ENCODE results near the gene MRPL10. TPM values are rescaled to one million over a fixed set of nuclear protein-coding genes. Genes with fewer than 3 reads are reported as not detected.

MRPL10 gene
- total RNA-seq, 1 experiment from 2014 or later: 67.2 TPM

GRCh38 chr17:47822785-47823184, 8.6 kb downstream of the MRPL10 start:
- TF ChIP-seq CTCF (conservative IDR thresholded peaks at IDR 0.05): no peak
- H3K79me1 ChIP-seq (ENCODE audit: insufficient read depth, low read depth, low read length, poor library complexity, severe bottlenecking): no peaks in the 10 kb centered on the region
- H3K4me2 ChIP-seq (ENCODE audit: insufficient read depth, insufficient read length, low read length): no peak overlapping the region
- no peak overlapping the region for H2BK120ac ChIP-seq (ENCODE audit: low read depth, low read length, poor library complexity, severe bottlenecking)
- no peak overlapping the region for H2BK20ac ChIP-seq (ENCODE audit: low read depth, low read length, poor library complexity, severe bottlenecking)
- no peaks in the 10 kb centered on the region for H3K27me3 Mint-ChIP-seq (ENCODE audit: low read depth)
- DNase-seq: no peak
- H4K20me1 ChIP-seq (ENCODE audit: control insufficient read depth, insufficient read depth, insufficient read length): no peaks in the 10 kb centered on the region
- H3K27ac Mint-ChIP-seq: 0 out of 7 replicates have a peak overlapping the region, but pooled peaks of 1 of the 3 experiments have one; percentile 60
- no peak overlapping the region for H2AFZ ChIP-seq (ENCODE audit: low read length)
- peaks cover 12 to 19% of the 10 kb centered on the region in 2 experiments for H3K4me1 Mint-ChIP-seq
- no peaks in the 10 kb centered on the region for H3K9me3 ChIP-seq (ENCODE audit: control insufficient read depth, low read depth, low read length)
- no peak overlapping the region for H3K27ac ChIP-seq (ENCODE audit: insufficient read length, low read depth, low read length)
- no peak overlapping the region for H2BK15ac ChIP-seq (ENCODE audit: low read depth, low read length)
- no peaks in the 10 kb centered on the region for H3K4me1 ChIP-seq (ENCODE audit: insufficient read depth, low read length)
- H2AK5ac ChIP-seq (ENCODE audit: insufficient read length, low read length): no peak overlapping the region
- no peak overlapping the region for H2BK12ac ChIP-seq (ENCODE audit: insufficient read length, low read depth, low read length)
- H2BK5ac ChIP-seq (ENCODE audit: insufficient read length, low read length): no peak overlapping the region
- no peak overlapping the region for H3K14ac ChIP-seq (ENCODE audit: insufficient read depth, low read length)
- no peak overlapping the region for H3K9ac ChIP-seq (ENCODE audit: extremely low read depth, insufficient read length, low read length)
- no peak overlapping the region for H4K8ac ChIP-seq (replicated peaks; ENCODE audit: insufficient read length, low read depth, low read length)
- no peak overlapping the region for H3T11ph ChIP-seq (ENCODE audit: low read length)
- no peak overlapping the region for H3K23ac ChIP-seq (ENCODE audit: insufficient read length, low read depth, low read length)
- no peaks in the 10 kb centered on the region for H3K9me3 Mint-ChIP-seq
- no peak overlapping the region for H3K4ac ChIP-seq (ENCODE audit: low read depth, low read length)
- peak overlapping the region in 1 of 2 experiments; percentile 24; a peak in 1 of 5 replicates for H3K4me3 Mint-ChIP-seq
- no peaks in the 10 kb centered on the region; the same call in 1 of the 2 replicates for H3K79me2 ChIP-seq (ENCODE audit: insufficient read depth, low read length)
- H4K5ac ChIP-seq (ENCODE audit: insufficient read length, low read depth, low read length): no peak overlapping the region
- no peaks in the 10 kb centered on the region for H3K27me3 ChIP-seq (ENCODE audit: insufficient read depth, low read length)
- H4K91ac ChIP-seq (ENCODE audit: insufficient read length, low read depth, low read length): no peak overlapping the region
- no peak overlapping the region for H3K56ac ChIP-seq (ENCODE audit: insufficient read length, low read depth, low read length)
- WGBS (ENCODE audit: extremely low coverage, insufficient read length, low lambda C conversion rate): no CpG with 5 or more reads among the region's 4 CpGs
- H3K36me3 Mint-ChIP-seq (ENCODE audit: insufficient read depth in 1 of 3, low read depth in 3 of 3): peaks cover 21 to 35% (median 34%) of the 10 kb centered on the region in 3 experiments
- no peak overlapping the region for H3K18ac ChIP-seq (ENCODE audit: insufficient read length, low read depth, low read length)
- H3K23me2 ChIP-seq (ENCODE audit: insufficient read length, low read depth, low read length, poor library complexity, severe bottlenecking): peaks cover 7% of the 10 kb centered on the region

Measured in H9 (cell line).